Lower leg skin (tissue), 3 donors: ENCODE data around the gene PTPN20.
"Not testable (repeated sequence)": the region's sequence is repeated elsewhere in the genome, so short reads cannot be mapped to it uniquely, and the experiment has no call there.

Source experiments
- CTCF ChIP-seq, 3 donors: fragments of 450-650 bp; IDR thresholded peaks; one replicate each; pipeline ENCODE4 v1.5.1; 2016; ENCODE audit warnings: antibody characterized with exemption in 3 of 3, mild to moderate bottlenecking in 3 of 3, moderate library complexity in 2 of 3
- POLR2A ChIP-seq, 2 donors: fragments of 450-650 bp; IDR thresholded peaks; one replicate each; pipeline ENCODE4 v1.6.1; 2016 to 2017; ENCODE audit warnings: antibody characterized with exemption in 2 of 2, mild to moderate bottlenecking in 1 of 2, moderate library complexity in 1 of 2

GRCh38 chr10:46878761-46879160 lies 32.5 kb upstream of the PTPN20 start:
- TF ChIP-seq CTCF, POLR2A (IDR thresholded peaks at IDR 0.05): not testable (repeated sequence)
